Measurements from ENCODE around the gene GYG2. TPM values are rescaled to one million over a fixed set of nuclear protein-coding genes. Genes with fewer than 3 reads are reported as not detected.
"Not testable (repeated sequence)": the region's sequence is repeated elsewhere in the genome, so short reads cannot be mapped to it uniquely, and the experiment has no call there.

GYG2 gene
- total RNA-seq = 10 to 100 TPM; 12.8 to 22.0 TPM

DNA sequence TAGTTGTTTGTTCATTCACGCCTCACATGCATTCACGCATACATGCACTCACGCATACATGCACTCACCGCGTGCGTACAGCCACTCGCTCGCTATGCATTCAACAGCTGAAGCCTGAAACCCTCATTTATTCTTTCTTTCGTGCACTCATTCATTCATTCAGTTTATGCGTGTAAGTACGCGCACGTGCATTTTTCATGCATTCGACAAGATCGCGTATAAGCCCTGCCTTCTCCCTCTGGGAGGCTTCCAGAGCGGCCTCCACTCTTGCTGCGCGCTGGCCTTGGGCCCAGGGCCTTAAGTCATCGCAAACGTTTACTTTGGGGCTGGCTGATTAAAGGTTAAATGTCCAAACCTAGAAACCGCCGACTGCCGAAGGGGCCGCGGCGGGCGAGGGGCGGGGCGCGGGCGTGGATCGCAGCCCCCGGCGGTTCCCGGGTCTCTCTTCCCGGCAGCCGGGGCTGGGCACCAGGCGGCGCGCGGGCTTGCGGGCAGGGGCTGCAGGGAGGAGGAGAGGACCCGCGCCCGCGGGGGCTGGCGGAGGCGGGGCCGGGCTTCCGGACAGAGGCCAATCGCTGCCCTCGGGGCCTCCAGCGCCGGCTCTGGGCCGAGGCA, at the start of gene GYG2:
GYG2 (plus strand) TSS at position 587 of the 615 bp plus-strand sequence. CDS start 1,259 bp downstream, outside the sequence.
- Histone ChIP-seq H3K27ac (no peak within 1 kb of the TSS), H3K27me3 (no peaks in the 10 kb centered on the region), H3K9ac (ENCODE audit: low read depth in 2 of 2, low read length in 2 of 2) (peak within 1 kb of the TSS in 1 of 2 donors; percentile 35), H3K36me3 (no peaks in the 10 kb centered on the region), H3K4me1 (no peaks in the 10 kb centered on the region), H3K4me3 (peak within 1 kb of the TSS; percentile 32), H3K9me3 (no peaks in the 10 kb centered on the region)
- TF ChIP-seq, protein P1, sequence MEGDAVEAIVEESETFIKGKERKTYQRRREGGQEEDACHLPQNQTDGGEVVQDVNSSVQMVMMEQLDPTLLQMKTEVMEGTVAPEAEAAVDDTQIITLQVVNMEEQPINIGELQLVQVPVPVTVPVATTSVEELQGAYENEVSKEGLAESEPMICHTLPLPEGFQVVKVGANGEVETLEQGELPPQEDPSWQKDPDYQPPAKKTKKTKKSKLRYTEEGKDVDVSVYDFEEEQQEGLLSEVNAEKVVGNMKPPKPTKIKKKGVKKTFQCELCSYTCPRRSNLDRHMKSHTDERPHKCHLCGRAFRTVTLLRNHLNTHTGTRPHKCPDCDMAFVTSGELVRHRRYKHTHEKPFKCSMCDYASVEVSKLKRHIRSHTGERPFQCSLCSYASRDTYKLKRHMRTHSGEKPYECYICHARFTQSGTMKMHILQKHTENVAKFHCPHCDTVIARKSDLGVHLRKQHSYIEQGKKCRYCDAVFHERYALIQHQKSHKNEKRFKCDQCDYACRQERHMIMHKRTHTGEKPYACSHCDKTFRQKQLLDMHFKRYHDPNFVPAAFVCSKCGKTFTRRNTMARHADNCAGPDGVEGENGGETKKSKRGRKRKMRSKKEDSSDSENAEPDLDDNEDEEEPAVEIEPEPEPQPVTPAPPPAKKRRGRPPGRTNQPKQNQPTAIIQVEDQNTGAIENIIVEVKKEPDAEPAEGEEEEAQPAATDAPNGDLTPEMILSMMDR (IDR thresholded peaks at IDR 0.05) = no peak
- intact Hi-C loops (cut with DNase I) = no loop called here
- DNase-seq = peak; percentile 65

- intact Hi-C loops (cut with DNase I); H3K9ac ChIP-seq (ENCODE audit: low read depth in 2 of 2, low read length in 2 of 2); H3K4me1 ChIP-seq; H3K9me3 ChIP-seq; H3K27ac ChIP-seq; H3K4me3 ChIP-seq; H3K36me3 ChIP-seq; H3K27me3 ChIP-seq; DNase-seq: not testable (repeated sequence)
Observed at GRCh38 chrX:2780472-2781225, 48.1 kb upstream of the GYG2 start.

GRCh38 chrX:2781226-2781571, 47.5 kb upstream of the GYG2 start:
- Histone ChIP-seq H3K36me3 (no peaks in the 10 kb centered on the region), H3K4me3 (no peak overlapping the region), H3K9ac (ENCODE audit: low read depth in 2 of 2, low read length in 2 of 2) (no peak overlapping the region), H3K27me3 (no peaks in the 10 kb centered on the region), H3K4me1 (no peaks in the 10 kb centered on the region), H3K9me3 (no peaks in the 10 kb centered on the region), H3K27ac (no peak overlapping the region)
- intact Hi-C loops (cut with DNase I) = no loop called here
- DNase-seq = no peak
- TF ChIP-seq, protein P1 (IDR thresholded peaks at IDR 0.05) = no peak

DNA sequence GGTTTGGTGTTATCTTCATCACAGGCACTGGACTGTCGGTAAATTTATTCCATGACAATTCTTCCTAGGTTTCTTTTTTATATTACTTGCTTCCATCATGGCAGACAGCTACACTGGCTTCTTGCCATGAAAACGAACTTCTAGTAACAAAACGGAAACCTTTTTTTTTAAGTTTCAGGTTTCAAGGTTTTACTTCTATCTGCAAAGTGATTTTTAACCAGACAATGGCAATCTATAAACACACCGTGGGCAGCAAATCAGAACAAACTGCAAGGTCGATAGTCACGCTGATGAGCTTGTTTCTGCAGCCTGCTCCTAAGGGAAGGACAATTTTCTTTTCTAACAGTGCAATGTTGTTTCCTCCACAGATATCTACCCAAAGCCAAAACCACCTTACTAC, 47.0 kb upstream of the GYG2 start:
- Histone ChIP-seq H3K27me3 (no peaks in the 10 kb centered on the region), H3K9ac (ENCODE audit: low read depth in 2 of 2, low read length in 2 of 2) (no peak overlapping the region), H3K4me1 (no peaks in the 10 kb centered on the region), H3K36me3 (no peaks in the 10 kb centered on the region), H3K9me3 (no peaks in the 10 kb centered on the region), H3K4me3 (no peak overlapping the region), H3K27ac (no peak overlapping the region)
- TF ChIP-seq, protein P1 (IDR thresholded peaks at IDR 0.05) = no peak
- no peak for DNase-seq
- intact Hi-C loops (cut with DNase I) = no loop called here

- no peak for DNase-seq
- Histone ChIP-seq H3K4me1 (no peaks in the 10 kb centered on the region), H3K27me3 (no peaks in the 10 kb centered on the region), H3K27ac (no peak overlapping the region), H3K4me3 (no peak overlapping the region), H3K9me3 (no peaks in the 10 kb centered on the region), H3K9ac (ENCODE audit: low read depth in 2 of 2, low read length in 2 of 2) (no peak overlapping the region), H3K36me3 (no peaks in the 10 kb centered on the region)
- TF ChIP-seq, protein P1 (IDR thresholded peaks at IDR 0.05) = no peak
- intact Hi-C loops (cut with DNase I) = no loop called here
Observed at GRCh38 chrX:2782171-2782570, 46.6 kb upstream of the GYG2 start.

DNA sequence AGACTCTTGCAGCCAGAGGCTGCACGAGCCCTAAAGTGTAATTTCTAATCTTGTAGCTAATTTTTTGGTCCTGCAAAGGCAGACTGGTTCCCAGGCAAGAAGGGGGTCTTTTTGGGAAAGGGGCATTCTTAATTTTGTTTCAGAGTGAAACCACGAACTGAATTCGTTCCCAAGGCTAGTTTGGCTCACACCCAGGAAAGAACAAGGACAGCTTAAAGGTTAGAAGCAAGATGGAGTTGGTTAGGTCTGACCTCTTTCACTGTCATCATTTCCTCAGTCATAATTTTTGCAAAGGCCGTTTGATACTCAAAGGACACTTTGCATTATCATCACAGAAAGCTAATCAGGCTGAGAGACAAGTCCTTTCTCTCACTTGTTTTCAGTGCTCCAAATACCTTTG, 46.0 kb upstream of the GYG2 start:
- intact Hi-C loops (cut with DNase I) = no loop called here
- Histone ChIP-seq H3K4me1 (no peaks in the 10 kb centered on the region), H3K27me3 (no peaks in the 10 kb centered on the region), H3K9ac (ENCODE audit: low read depth in 2 of 2, low read length in 2 of 2) (no peak overlapping the region), H3K27ac (no peak overlapping the region), H3K9me3 (no peaks in the 10 kb centered on the region), H3K36me3 (no peaks in the 10 kb centered on the region), H3K4me3 (no peak overlapping the region)
- TF ChIP-seq, protein P1 (IDR thresholded peaks at IDR 0.05) = no peak
- DNase-seq = no peak
